ENCODE results near the gene PITX3.
"Not testable (repeated sequence)": the region's sequence is repeated elsewhere in the genome, so short reads cannot be mapped to it uniquely, and the experiment has no call there.

Gene PITX3

GRCh38 chr10:102254426-102254825 is 13.1 kb upstream of the PITX3 start:
- no peak for DNase-seq

DNA sequence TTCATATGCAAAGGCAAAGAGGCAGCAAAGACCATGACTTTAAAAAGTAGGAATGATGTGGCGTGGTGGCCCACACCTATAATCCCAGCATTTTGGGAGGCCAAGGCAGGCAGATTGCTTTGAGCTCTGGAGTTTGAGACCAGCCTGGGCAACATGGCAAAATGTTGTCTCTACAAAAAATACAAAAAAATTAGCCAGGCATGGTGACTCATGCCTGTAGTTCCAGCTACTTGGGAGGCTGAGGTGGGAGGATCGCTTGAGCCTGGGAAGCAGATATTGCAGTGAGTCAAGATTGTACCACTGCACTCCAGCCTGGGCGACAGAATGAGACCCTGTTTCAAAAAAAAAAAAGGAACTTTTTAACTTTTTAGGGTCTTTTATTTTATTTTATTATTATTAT is 11.2 kb upstream of the PITX3 start:
- not testable (repeated sequence) for DNase-seq

DNA sequence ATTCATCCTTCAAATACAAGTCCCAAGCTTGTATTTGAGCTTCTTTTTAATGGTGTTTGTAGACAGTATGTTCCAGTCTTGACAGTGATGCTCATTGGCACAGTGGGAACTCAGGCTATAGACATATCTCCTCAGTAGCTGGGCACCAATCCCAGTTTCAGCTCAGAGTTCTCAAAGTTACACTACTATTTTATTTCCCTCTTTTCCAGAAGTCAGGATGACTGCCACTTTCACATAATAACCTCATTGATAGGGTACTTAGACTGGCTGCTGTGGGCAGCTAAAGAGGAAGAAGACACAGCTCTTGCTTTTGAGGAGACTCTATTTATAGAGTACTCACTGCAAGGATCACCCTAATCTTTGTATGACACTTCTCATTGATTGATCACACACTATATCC is 6.4 kb upstream of the PITX3 start:
- DNase-seq, result no peak

GRCh38 chr10:102246261-102246660 is 4.9 kb upstream of the PITX3 start:
- no peak for DNase-seq

DNA sequence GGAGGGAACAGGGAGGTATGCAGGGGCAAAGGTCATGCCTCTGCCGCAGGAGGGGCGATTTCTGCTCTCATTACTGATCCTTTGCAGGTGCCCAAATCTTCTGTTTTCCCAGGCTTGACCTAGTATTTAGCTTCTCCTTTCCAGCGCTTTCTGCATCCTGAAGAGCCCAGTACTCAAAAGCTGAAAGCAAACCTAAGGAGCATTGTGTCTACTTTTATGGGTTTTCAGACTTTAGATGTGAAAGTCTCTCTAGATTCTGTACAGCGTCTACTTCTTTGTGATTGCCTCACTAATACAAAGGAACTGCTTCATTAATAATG is 4.6 kb upstream of the PITX3 start:
- DNase-seq, result no peak

- peak; percentile 96 for DNase-seq
Measured at GRCh38 chr10:102245082-102245931, 4.0 kb upstream of the PITX3 start, which contains the start of gene GBF1. GBF1 (plus strand) TSS chr10:102245532; CDS start chr10:102258939, 13,407 bp downstream.

DNA sequence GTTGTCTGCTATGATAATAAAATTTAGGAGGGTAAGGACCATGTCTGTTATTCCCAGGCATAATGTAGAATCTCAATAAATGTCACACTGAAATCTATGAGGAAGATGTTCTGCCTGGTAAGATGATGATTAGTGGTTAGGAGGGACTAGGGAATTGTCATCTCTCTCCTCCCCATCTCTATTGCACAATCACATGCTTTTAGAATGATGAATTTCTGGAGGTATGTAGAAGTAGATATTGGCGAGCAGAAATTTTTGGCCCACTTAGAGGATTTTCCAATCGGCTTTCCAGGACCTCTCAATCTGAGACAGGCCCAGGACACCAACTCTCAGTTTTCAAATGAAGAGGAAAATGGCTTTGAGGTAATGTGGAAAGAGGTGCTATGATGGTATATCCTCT is 2.0 kb upstream of the PITX3 start:
- no peak for DNase-seq

DNA sequence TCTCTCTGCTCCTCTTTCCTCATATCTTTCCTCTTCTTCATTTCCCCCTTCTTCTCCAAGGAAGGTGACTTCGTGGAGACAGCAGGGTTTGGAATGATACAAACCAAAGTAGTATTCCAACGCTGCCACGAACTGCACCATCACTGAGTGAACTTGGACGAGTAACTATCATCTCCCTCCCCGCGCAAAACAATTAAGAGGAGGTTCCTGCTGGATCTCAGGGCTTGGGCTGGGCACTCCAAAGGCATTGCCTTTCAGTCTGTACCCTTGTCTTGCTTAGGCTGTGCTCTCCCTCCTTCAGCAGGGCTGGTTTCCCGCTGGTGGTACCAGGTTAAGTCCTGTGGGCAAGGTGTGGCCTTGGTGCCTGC is 790 bp upstream of the PITX3 start:
- DNase-seq, result no peak

- no peak for DNase-seq
Measured at GRCh38 chr10:102241032-102241443, 274 bp downstream of the PITX3 start.

DNA sequence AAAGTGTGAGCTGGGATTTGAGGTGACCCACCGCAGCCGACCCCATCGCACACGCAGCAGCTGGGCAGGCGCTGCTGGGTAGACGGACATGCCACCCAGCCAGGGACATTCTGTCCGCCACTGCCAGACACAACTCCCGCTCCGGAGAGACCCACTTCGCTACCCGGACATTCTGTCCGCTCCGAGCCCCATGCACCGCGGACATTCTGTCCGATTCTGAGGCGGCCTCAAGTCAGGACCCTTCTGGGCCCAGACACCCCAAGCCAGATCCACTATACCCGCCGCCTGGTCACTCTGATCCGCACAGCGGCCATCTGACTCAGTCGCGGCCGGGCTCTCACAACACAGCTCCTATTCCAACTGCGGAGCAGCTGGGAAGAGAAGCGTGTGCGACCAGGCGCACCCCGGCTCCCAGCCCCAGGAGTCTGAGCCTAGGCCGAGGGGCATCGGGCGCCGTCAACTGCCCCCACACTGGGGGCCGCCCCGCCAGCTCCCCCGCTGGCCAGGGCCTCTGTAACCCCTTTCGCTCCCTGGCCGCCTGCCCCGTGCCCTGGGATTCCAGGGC is 763 bp downstream of the PITX3 start:
- DNase-seq, result no peak

DNA sequence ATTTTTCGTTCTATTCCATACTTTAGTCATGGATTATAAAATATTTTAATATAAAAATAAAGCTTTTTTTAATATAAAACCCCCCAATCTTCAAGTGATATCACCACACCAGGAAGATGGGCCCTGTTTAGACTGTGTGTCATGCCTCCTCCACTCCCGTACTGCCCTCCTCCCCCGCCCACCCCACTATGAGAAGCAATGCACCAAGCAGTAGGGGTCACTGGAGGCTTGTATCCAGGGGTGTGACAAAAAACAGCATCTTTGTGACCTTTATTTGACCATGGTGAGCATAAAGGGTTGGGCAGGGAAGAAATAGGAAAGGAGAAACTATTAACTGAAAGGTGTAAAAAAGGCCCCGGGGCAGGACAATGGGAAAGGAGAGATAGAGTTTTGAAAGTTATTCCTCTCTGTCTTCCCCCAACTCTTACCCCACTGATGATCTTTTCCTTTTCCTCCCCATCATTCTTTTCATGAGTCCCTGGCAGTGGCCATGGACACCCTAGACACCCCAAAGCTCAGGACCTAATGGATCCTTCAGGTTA is 3.5 kb downstream of the PITX3 start:
- no peak for DNase-seq

DNA sequence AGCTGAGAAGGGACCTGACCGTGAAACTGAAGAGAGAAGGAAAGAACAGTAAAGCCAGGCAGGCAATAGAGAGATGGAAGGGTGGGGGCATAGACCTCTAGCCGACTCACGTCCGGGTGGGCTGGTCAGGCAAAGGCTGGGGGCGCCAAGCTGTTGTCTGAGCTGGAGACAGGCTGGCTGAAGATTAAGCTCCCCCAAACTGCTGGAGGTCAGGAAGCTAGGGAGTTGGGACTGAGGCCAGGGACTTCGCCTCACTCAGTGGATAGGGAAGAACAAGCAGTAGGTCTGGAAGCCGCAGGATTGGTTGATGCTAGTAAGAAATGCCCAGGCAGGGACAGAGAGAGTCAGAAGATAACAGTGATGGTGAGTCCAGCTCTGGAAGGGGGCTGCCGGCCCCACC is 5.3 kb downstream of the PITX3 start:
- DNase-seq, result no peak

DNA sequence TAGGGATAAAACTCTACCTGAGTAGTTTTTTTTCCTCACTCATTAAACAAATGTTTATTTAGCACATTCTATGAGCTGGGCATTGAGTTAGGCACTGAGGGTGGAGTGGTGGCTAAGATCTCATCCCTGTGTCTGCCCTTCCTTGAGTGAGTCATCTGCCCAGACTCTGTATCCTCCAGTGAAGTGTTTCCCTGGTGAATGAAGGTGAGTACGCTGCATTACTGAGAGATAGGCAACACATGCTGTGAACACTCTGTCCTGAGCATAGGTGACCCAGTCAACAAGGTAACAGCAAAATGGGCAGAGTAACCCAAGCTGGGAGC is 5.8 kb downstream of the PITX3 start:
- no peak for DNase-seq

- DNase-seq, result no peak
Measured at GRCh38 chr10:102234888-102235597, 6.3 kb downstream of the PITX3 start.

DNA sequence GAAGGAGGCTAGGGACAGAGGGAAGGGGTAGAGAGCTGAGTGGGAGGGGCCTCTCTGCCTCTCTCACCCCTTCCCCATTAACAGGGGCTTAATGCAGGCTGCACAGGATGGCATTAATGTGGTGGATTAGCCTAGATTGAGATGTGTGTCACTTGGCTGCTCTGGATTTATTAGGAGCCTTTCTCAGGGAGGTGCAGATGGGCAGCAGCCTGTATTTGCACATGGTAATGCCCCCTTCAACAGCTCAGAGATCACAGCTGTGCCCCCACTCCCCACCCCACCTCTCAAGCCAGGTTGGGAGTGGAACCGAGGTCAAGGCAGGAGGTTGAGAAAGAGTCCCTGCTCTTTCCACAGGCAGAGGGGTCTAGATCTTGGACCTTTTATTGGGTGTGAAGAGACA is 7.3 kb downstream of the PITX3 start:
- no peak for DNase-seq

GRCh38 chr10:102231357-102232318 is 9.7 kb downstream of the PITX3 start:
- DNase-seq, result peak; percentile 68

GRCh38 chr10:102230861-102231356 is 10.4 kb downstream of the PITX3 start:
- DNase-seq, result peak; percentile 35

DNA sequence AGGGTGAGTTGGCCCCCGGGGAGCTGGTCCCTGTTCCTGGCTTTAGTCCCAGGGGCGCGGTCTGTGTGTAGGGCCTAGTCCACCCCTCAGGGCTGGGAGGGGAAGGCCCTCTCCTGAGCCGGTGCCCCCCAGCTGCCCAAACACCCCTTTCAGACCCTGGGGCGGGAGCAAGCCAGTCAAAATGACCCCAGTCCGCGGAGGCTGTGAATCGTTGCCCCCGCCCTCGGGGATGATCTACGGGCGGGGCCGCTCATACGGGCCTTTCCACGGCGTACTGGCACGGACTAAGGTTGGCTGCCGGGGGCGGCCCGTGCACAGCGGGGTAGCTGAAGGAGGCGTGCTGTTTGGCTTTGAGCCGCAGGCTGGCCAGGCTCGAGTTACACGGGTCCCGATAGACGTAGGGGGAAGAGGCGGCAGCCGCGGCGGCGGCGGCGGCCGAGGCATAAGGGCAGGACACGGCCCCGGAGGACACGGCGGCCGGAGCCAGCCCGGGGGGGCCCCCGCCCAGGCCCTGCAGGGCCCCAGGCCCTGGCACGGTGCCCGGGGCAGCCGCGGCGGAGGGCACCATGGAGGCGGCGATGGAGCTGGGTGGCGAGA is 10.9 kb downstream of the PITX3 start:
- DNase-seq, result no peak

- peak; percentile 82 for DNase-seq
Measured at GRCh38 chr10:102229810-102230263, 11.5 kb downstream of the PITX3 start.

DNA sequence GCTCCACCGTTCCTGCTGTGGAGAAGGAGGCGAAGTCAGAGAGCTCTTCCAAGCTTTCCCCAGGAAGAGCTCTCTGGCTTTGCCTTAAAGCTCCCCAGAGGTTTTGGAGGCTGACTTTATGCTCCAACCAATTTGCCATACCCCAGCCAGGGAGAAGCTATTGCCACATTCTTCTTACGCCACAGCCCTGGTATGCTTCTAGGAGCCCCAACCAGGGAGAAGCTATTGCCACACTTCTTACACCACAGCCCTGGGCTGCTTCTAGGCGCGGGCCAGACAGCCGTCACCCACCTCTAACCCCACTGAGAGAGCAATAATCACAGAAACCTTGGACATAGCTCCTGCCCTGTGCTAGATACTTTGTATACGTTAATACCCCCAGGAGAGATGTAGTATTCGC is 14.3 kb downstream of the PITX3 start:
- peak; percentile 37 for DNase-seq

DNA sequence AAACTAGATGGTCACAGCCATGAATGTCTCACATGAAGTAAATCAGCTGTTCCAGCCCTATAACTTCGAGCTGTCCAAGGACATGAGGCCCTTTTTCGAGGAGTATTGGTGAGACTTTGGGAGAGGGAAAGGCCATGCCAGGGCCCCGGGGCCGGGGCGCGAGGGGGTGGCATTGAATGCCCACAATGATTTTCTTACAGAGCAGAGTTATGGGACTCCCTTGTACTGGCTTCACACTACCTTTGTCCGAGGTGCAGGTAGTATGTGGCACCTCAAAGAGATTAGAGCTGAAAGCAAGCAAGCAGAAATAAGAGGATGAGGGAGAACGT is 14.8 kb downstream of the PITX3 start:
- DNase-seq, result no peak
